Motor neuron (in vitro differentiated cells): ENCODE results near the gene MAGI1. TPM values are rescaled to one million over a fixed set of nuclear protein-coding genes. Genes with fewer than 3 reads are reported as not detected.
"Not testable (repeated sequence)": the region's sequence is repeated elsewhere in the genome, so short reads cannot be mapped to it uniquely, and the experiment has no call there.

Experiments
- ATAC-seq, 8 experiments: fragments of 200-7000 bp; cut with Tn5 transposase; replicated peaks in 6 of 8; 2 replicates each; pipeline ENCODE4 v1.8.0; 2021; ENCODE audit warnings: mild to moderate bottlenecking in 8 of 8, moderate library complexity in 8 of 8
- H3K27ac ChIP-seq, 2 donors: fragments of 250-450 bp; sonication (Bioruptor Pico); 2 replicates each; pipeline ENCODE4 v1.9.0; 2021; ENCODE audit warnings: antibody characterized with exemption in 2 of 2, mild to moderate bottlenecking in 2 of 2, moderate library complexity in 1 of 2
- H3K4me1 ChIP-seq, 2 donors: fragments of 250-450 bp; sonication (Bioruptor Pico); replicated peaks in 1 of 2; 2 replicates each; pipeline ENCODE4 v1.6.1; 2021; ENCODE audit warnings: antibody characterized with exemption in 2 of 2, mild to moderate bottlenecking in 2 of 2, moderate library complexity in 1 of 2
- H3K4me3 ChIP-seq, 5 donors: fragments of 250-450 bp; sonication (Bioruptor Pico); 2 replicates each; pipeline ENCODE4 v1.9.0; 2021; ENCODE audit warnings: antibody characterized with exemption in 5 of 5, mild to moderate bottlenecking in 5 of 5, moderate library complexity in 4 of 5
- WGBS, 10 experiments: fragments of 450-650 bp; shearing (Covaris generic); methylation state at CpG; one replicate each; pipeline ENCODE4 v1.0.0; 2022; 5-methylcytosine and 5-hydroxymethylcytosine counted together
- in situ Hi-C, 9 experiments: fragments of 400-800 bp; cut with MboI; loops; one replicate each; pipeline ENCODE4 v1.15.0; 2021; ENCODE audit warnings: low sequenced_read_pairs in 9 of 9, low pct_unique_long_range_greater_than_20kb in 2 of 9; ENCODE audit not compliant: unreplicated experiment in 9 of 9
- total RNA-seq, 8 experiments: library from RNA; unstranded; fragments of 300-600 nt; gene quantifications; 2 replicates each; pipeline versions ENCODE4 v1.2.3 to v1.2.4, GENCODE V29; 2022

The MAGI1 gene
- total RNA-seq, 8 experiments from 2014 or later = 25.3 to 66.3 (median 38.2) TPM

DNA sequence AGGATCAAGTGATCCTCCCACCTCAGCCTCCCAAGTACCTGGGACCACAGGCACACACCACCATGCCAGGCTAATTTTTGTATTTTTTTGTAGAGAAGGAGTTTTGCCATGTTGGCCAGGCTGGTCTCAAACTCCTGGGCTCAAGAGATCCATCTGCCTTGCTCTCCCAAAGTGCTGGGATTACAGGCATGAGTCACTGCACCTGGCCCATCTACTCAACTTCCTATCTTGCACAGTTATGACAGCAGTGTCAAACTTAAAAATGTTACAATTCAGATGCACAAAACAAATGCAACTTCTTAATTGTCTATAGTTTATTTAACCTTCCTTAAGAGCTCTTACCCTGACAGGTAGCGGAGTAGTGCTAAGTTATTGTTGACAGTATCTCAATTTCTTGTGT lies 319.1 kb downstream of the MAGI1 start:
- ATAC-seq, H3K27ac ChIP-seq, in situ Hi-C loops, H3K4me3 ChIP-seq: not testable (repeated sequence)
- 91 to 100% (median 100%) methylated on average over 1 of the region's 1 CpG; no CpG with 5 or more reads in 4 of the 10 experiments for WGBS, 10 experiments
- peaks cover 18 to 21% of the 10 kb centered on the region in 2 donors for H3K4me1 ChIP-seq

- in situ Hi-C loops = no loop called here
- Histone ChIP-seq H3K4me3 (no peak overlapping the region), H3K4me1 (peaks cover 35 to 38% of the 10 kb centered on the region in 2 donors), H3K27ac (no peak overlapping the region)
- no peak for ATAC-seq
- WGBS, 10 experiments = 40 to 100% (median 95%) methylated on average over 1 to 4 of the region's 4 CpGs; no CpG with 5 or more reads in 1 of the 10 experiments
Observed at GRCh38 chr3:65717676-65718346, 320.9 kb downstream of the MAGI1 start.

DNA sequence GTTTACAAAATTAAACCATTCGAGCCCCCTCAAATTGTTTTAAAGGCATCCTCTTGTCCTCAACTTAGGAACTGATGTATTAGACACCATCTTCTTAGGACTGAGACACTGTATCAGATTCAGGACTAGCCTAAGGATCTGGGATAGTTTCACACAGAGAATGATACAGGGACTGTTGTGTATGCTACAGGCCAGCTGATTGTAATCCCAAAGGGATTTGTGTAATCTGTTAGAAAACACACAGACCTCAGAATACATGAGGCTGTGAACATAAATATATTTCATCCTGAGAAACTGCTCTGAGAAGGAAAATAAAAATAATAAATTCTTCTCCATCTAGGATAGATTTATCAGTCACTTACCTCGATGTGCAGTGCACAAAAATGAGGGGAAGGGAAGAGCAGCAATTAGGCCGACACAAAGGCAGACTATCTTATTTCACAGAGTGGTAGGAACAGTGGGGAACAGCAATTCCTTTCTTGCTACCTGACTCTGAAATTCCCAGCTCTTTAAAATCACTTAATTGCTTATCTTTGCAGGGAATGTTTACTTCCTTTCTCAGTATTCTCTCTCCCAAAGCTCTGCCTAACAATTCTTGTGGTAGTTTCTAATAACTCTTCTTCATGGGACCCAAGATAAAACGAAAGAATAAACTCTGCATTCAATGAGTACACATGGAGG lies 322.5 kb downstream of the MAGI1 start:
- H3K27ac ChIP-seq = no peak overlapping the region
- no peak overlapping the region for H3K4me3 ChIP-seq
- peak in 5 of 8 experiments; percentile 5 to 76 (median 72) for ATAC-seq
- in situ Hi-C loops = no loop called here
- peaks cover 36 to 40% of the 10 kb centered on the region in 2 donors for H3K4me1 ChIP-seq
- WGBS, 10 experiments = 33 to 93% (median 73%) methylated on average over 1 to 4 of the region's 4 CpGs

- Histone ChIP-seq H3K4me1 (peaks cover 36 to 40% of the 10 kb centered on the region in 2 donors), H3K4me3 (no peak overlapping the region), H3K27ac (no peak overlapping the region)
- 38 to 100% (median 80%) methylated on average over 1 to 6 of the region's 6 CpGs; no CpG with 5 or more reads in 1 of the 10 experiments for WGBS, 10 experiments
- in situ Hi-C loops = no loop called here
- peak in 5 of 8 experiments; percentile 50 to 82 (median 59) for ATAC-seq
Observed at GRCh38 chr3:65714134-65714533, 324.6 kb downstream of the MAGI1 start.

- ATAC-seq = peak in 6 of 8 experiments; percentile 33 to 91 (median 86)
- Histone ChIP-seq H3K4me3 (no peak overlapping the region), H3K4me1 (peaks cover 36 to 40% of the 10 kb centered on the region in 2 donors), H3K27ac (peak overlapping the region in 1 of 2 donors; percentile 52)
- in situ Hi-C loops = no loop called here
- 0 to 10% (median 0%) methylated on average over 1 of the region's 1 CpG; no CpG with 5 or more reads in 6 of the 10 experiments for WGBS, 10 experiments
Observed at GRCh38 chr3:65713016-65713415, 325.7 kb downstream of the MAGI1 start.

DNA sequence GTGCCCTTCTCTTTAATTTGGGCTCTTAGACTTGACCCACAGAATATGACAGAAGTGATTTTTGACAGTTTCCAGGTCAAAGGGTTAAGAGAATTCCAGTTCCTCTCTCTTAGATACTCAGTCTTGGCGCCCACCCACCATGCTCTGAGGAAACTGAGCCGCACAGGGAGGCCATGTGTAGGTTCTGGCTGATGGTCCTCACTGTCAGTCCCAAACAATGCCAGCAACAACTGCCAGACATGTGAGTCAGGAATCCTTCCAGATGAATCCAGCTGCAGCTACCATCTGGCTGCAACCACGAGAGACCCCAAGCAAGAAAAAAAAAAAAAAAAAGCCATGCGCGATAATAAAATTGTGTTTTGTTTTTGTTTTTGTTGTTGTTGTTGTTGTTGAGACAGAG lies 326.6 kb downstream of the MAGI1 start:
- peaks cover 36 to 40% of the 10 kb centered on the region in 2 donors for H3K4me1 ChIP-seq
- WGBS, 10 experiments = 34 to 100% (median 73%) methylated on average over 1 to 4 of the region's 5 CpGs; no CpG with 5 or more reads in 3 of the 10 experiments
- in situ Hi-C loops = no loop called here
- ATAC-seq = no peak
- H3K27ac ChIP-seq = no peak overlapping the region
- H3K4me3 ChIP-seq = no peak overlapping the region

GRCh38 chr3:65706776-65707568 lies 331.7 kb downstream of the MAGI1 start:
- in situ Hi-C loops = no loop called here
- no peak overlapping the region for H3K27ac ChIP-seq

DNA sequence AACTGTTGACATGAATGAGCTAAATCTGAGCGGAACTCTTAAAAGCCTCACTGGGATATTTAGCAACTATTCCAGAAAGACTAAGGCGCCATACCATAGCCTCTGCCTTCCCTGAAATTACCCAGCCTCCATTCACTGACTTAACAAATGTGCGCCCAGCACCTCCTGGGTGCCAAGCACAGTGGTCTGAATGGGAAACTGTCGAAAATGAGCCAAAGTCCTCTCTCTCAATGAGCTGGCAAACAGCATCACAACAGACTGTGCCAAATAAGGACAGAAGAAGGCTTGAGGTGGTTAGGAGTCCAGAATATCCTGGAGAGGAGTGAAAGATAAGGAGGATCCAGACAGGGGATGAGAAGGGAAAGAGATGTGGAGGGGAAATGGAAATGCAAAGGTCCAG lies 332.4 kb downstream of the MAGI1 start:
- 58 to 100% (median 88%) methylated on average over 1 to 4 of the region's 4 CpGs; no CpG with 5 or more reads in 1 of the 10 experiments for WGBS, 10 experiments
- Histone ChIP-seq H3K4me3 (no peak overlapping the region), H3K4me1 (peaks cover 13 to 31% of the 10 kb centered on the region in 2 donors), H3K27ac (no peak overlapping the region)
- ATAC-seq = peak in 1 of 8 experiments; percentile 33
- in situ Hi-C loops = no loop called here

More at GRCh38 chr3:65706776-65707568, 331.7 kb downstream of the MAGI1 start:
- 47 to 100% (median 85%) methylated on average over 1 to 8 of the region's 13 CpGs for WGBS, 10 experiments
- ATAC-seq = no peak
- peaks cover 10 to 25% of the 10 kb centered on the region in 2 donors for H3K4me1 ChIP-seq
- no peak overlapping the region for H3K4me3 ChIP-seq

DNA sequence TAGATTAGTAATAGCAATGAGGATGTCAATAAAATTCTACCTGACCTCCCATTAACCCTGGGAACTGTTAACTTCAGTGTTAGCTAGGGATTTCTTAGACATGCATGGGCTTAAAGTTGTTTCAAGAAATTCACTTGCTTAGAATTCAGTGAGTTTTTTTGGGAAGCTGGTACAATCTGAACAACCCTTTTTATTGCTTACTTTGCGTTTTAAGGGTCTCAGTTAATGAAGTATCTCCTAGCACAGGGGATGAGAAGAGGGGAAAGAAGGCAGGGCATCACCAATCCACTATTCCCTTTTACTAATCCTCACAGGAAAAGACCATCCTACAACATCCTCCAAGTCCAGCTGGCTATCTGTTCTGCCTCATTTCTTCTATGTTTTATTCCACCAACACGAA lies 334.9 kb downstream of the MAGI1 start:
- Histone ChIP-seq H3K27ac (no peak overlapping the region), H3K4me3 (no peak overlapping the region), H3K4me1 (peaks cover 13 to 31% of the 10 kb centered on the region in 2 donors)
- 64 to 100% (median 95%) methylated on average over 1 to 2 of the region's 2 CpGs; no CpG with 5 or more reads in 3 of the 10 experiments for WGBS, 10 experiments
- in situ Hi-C loops = no loop called here
- no peak for ATAC-seq

- 60 to 93% (median 89%) methylated on average over 1 to 3 of the region's 5 CpGs; no CpG with 5 or more reads in 2 of the 10 experiments for WGBS, 10 experiments
- ATAC-seq = no peak
Observed at GRCh38 chr3:65703026-65703425, 335.7 kb downstream of the MAGI1 start.

GRCh38 chr3:65702202-65702601 lies 336.5 kb downstream of the MAGI1 start:
- H3K4me3 ChIP-seq = no peak overlapping the region
- in situ Hi-C loops = no loop called here
- ATAC-seq = peak in 5 of 8 experiments; percentile 50 to 93 (median 88)
- WGBS, 10 experiments = 20 to 78% (median 58%) methylated on average over 1 to 2 of the region's 2 CpGs; no CpG with 5 or more reads in 3 of the 10 experiments
- H3K27ac ChIP-seq = no peak overlapping the region
- H3K4me1 ChIP-seq = peaks cover 13 to 31% of the 10 kb centered on the region in 2 donors

More at GRCh38 chr3:65703026-65703425, 335.7 kb downstream of the MAGI1 start:
- in situ Hi-C loops = no loop called here
- Histone ChIP-seq H3K27ac (no peak overlapping the region), H3K4me1 (peaks cover 13 to 31% of the 10 kb centered on the region in 2 donors), H3K4me3 (no peak overlapping the region)

DNA sequence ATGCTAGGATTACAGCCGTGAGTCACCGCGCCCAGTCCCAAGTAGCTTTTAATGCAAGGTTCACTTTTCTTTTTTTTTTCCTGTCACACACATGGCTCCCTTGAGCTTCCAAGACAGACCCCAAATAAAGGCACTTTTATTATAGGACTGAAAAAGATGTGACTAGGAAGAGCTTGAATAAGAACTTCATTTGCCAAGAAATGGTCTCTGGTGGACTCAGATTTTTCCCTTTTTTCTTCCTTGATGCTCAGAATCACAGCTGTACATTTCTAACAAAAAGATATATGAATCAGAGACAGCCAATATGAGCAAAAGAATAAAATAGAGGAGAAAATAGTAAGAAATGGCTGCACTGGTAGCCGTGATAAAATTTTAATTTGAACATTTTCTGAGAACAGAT lies 337.2 kb downstream of the MAGI1 start:
- in situ Hi-C loops = no loop called here
- 71 to 100% (median 95%) methylated on average over 1 to 4 of the region's 4 CpGs; no CpG with 5 or more reads in 3 of the 10 experiments for WGBS, 10 experiments
- Histone ChIP-seq H3K4me3 (no peak overlapping the region), H3K4me1 (peaks cover 13 to 31% of the 10 kb centered on the region in 2 donors), H3K27ac (no peak overlapping the region)
- no peak for ATAC-seq
